Parathyroid adenoma (tissue), 2 donors: ENCODE data around the gene NCKAP1.

Experiments used
- H2AFZ ChIP-seq: fragments of 300-600 bp; sonication (generic); one replicate; pipeline ENCODE4 v1.7.0; 2017; ENCODE audit warnings: antibody characterized with exemption, mild to moderate bottlenecking
- H3K27ac ChIP-seq: fragments of 300-600 bp; sonication (generic); one replicate; pipeline ENCODE4 v1.7.0; 2017
- H3K27me3 ChIP-seq: fragments of 300-600 bp; sonication (generic); one replicate; pipeline ENCODE4 v1.7.0; 2017; ENCODE audit warnings: low read length; ENCODE audit not compliant: control insufficient read depth, insufficient read depth
- H3K36me3 ChIP-seq: fragments of 300-600 bp; sonication (generic); one replicate; pipeline ENCODE4 v1.7.0; 2017; ENCODE audit warnings: low read length; ENCODE audit not compliant: control insufficient read depth, insufficient read depth
- H3K4me1 ChIP-seq: fragments of 300-600 bp; sonication (generic); one replicate; pipeline ENCODE4 v1.7.0; 2017; ENCODE audit warnings: control low read depth
- H3K4me2 ChIP-seq: fragments of 300-600 bp; sonication (generic); one replicate; pipeline ENCODE4 v1.7.0; 2017; ENCODE audit warnings: low read length
- H3K4me3 ChIP-seq: fragments of 300-600 bp; sonication (generic); one replicate; pipeline ENCODE4 v1.7.0; 2017; ENCODE audit warnings: low read depth, low read length
- H3K79me2 ChIP-seq: fragments of 300-600 bp; sonication (generic); one replicate; pipeline ENCODE4 v1.7.0; 2017; ENCODE audit warnings: control low read depth
- H3K9ac ChIP-seq: fragments of 300-600 bp; sonication (generic); one replicate; pipeline ENCODE4 v1.7.0; 2017; ENCODE audit warnings: mild to moderate bottlenecking
- H3K9me3 ChIP-seq: fragments of 300-600 bp; sonication (generic); one replicate; pipeline ENCODE4 v1.7.0; 2017; ENCODE audit warnings: low read length; ENCODE audit not compliant: control insufficient read depth
- TF ChIP-seq, protein P1 (sequence below): fragments of 300-600 bp; sonication (generic); IDR thresholded peaks from one replicate; pipeline ENCODE4 v1.7.0; 2017; ENCODE audit warnings: antibody characterized with exemption, mild to moderate bottlenecking
- donor health status: primary hyperparathyroidism.

NCKAP1 gene

GRCh38 chr2:182950546-182950945, 87.7 kb downstream of the NCKAP1 start:
- Histone ChIP-seq H3K27me3 (no peaks in the 10 kb centered on the region), H3K4me1 (no peaks in the 10 kb centered on the region), H3K27ac (no peak overlapping the region), H3K4me2 (no peak overlapping the region), H3K9ac (no peak overlapping the region), H3K9me3 (no peaks in the 10 kb centered on the region), H3K4me3 (no peak overlapping the region), H3K79me2 (no peaks in the 10 kb centered on the region), H2AFZ (no peak overlapping the region), H3K36me3 (no peaks in the 10 kb centered on the region)
- TF ChIP-seq, protein P1, sequence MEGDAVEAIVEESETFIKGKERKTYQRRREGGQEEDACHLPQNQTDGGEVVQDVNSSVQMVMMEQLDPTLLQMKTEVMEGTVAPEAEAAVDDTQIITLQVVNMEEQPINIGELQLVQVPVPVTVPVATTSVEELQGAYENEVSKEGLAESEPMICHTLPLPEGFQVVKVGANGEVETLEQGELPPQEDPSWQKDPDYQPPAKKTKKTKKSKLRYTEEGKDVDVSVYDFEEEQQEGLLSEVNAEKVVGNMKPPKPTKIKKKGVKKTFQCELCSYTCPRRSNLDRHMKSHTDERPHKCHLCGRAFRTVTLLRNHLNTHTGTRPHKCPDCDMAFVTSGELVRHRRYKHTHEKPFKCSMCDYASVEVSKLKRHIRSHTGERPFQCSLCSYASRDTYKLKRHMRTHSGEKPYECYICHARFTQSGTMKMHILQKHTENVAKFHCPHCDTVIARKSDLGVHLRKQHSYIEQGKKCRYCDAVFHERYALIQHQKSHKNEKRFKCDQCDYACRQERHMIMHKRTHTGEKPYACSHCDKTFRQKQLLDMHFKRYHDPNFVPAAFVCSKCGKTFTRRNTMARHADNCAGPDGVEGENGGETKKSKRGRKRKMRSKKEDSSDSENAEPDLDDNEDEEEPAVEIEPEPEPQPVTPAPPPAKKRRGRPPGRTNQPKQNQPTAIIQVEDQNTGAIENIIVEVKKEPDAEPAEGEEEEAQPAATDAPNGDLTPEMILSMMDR, result no peak

DNA sequence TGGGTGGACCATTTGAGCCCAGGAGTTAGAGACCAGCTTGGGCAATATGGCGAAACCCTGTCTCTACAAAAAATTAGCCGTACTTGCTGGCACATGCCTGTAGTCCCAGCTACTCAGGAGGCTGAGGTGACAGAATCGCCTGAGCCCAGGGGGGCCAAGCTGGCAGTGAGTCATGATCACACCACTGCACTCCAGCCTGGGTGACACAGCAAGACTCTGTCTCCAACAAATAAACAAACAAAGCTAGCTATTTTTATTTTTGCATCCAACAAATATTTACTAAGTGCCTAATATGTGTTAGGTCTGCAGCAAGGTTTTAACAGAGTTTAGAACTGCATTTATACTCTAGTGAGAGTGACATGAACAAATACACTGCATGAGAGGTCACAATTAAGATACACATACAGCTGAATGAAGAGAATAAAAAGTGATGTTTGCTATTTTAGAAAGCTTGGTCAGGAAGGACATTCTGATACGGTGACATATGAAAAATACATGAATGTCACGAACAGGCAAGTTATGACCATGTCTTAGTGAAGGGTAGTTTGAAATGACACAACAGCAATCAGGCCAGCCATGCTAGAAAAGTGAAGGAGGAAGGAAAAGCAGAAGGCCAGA, 88.6 kb downstream of the NCKAP1 start:
- Histone ChIP-seq H3K4me3 (no peak overlapping the region), H2AFZ (no peak overlapping the region), H3K9me3 (no peaks in the 10 kb centered on the region), H3K9ac (no peak overlapping the region), H3K27me3 (no peaks in the 10 kb centered on the region), H3K36me3 (no peaks in the 10 kb centered on the region), H3K27ac (no peak overlapping the region), H3K4me2 (no peak overlapping the region), H3K4me1 (no peaks in the 10 kb centered on the region), H3K79me2 (no peaks in the 10 kb centered on the region)
- TF ChIP-seq, protein P1, result no peak

DNA sequence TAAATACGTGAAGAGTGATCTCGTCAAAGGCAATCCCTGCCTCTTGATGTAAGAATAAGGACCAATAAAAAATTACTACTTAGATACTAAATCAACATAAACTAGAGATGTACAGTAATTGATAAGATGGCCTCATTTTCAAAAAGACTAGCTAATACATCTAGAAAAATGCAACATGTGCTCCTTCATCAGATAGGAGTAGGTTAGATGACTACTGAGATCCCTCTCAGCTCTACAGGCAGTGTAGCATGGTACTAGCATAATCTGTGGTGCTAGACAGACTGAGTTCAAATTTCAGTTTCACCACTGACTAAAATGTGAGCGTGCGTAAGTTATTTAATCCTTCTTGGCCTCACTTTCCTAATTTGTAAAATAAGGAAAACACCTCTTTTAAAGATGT, 89.2 kb downstream of the NCKAP1 start:
- H3K27ac ChIP-seq, result no peak overlapping the region
- no peaks in the 10 kb centered on the region for H3K9me3 ChIP-seq
- no peak overlapping the region for H2AFZ ChIP-seq
- H3K79me2 ChIP-seq, result no peaks in the 10 kb centered on the region
- TF ChIP-seq, protein P1, result no peak
- no peaks in the 10 kb centered on the region for H3K4me1 ChIP-seq
- no peak overlapping the region for H3K4me2 ChIP-seq
- H3K9ac ChIP-seq, result no peak overlapping the region
- no peaks in the 10 kb centered on the region for H3K27me3 ChIP-seq
- no peaks in the 10 kb centered on the region for H3K36me3 ChIP-seq
- H3K4me3 ChIP-seq, result no peak overlapping the region

GRCh38 chr2:182946958-182947369, 91.3 kb downstream of the NCKAP1 start:
- Histone ChIP-seq H3K9me3 (no peaks in the 10 kb centered on the region), H2AFZ (no peak overlapping the region), H3K27me3 (no peaks in the 10 kb centered on the region), H3K4me1 (no peaks in the 10 kb centered on the region), H3K79me2 (no peaks in the 10 kb centered on the region), H3K4me3 (no peak overlapping the region), H3K4me2 (no peak overlapping the region), H3K27ac (no peak overlapping the region), H3K36me3 (no peaks in the 10 kb centered on the region), H3K9ac (no peak overlapping the region)
- TF ChIP-seq, protein P1, result no peak

DNA sequence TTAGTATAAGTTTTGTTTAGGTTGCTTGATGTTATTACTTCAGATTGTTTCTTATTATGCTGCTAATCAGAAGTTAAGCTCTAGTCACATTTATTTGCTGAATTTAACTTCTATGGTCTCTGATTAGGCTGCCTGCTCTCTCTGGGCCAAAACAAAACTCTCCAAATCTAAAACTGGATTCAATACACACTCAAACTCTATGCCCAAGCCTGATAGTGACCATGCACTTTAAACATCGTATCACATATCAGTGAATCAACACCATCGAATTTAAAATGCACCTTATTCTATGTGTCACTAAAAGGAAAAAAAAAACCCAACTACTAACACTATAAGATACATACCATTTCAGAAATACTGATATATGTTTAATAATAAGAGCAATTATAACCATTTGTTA, 94.9 kb downstream of the NCKAP1 start:
- no peaks in the 10 kb centered on the region for H3K4me1 ChIP-seq
- no peaks in the 10 kb centered on the region for H3K36me3 ChIP-seq
- H3K27ac ChIP-seq, result no peak overlapping the region
- no peak overlapping the region for H2AFZ ChIP-seq
- no peaks in the 10 kb centered on the region for H3K79me2 ChIP-seq
- H3K9me3 ChIP-seq, result no peaks in the 10 kb centered on the region
- no peak overlapping the region for H3K9ac ChIP-seq
- no peak overlapping the region for H3K4me3 ChIP-seq
- H3K4me2 ChIP-seq, result no peak overlapping the region
- no peaks in the 10 kb centered on the region for H3K27me3 ChIP-seq
- TF ChIP-seq, protein P1, result no peak
